ENCODE data around the gene PSMG4.

The PSMG4 gene

GRCh38 chr6:3258720-3259490 is at the start of gene PSMG4:
Gene PSMG4 (plus strand): TSS chr6:3258947. CDS start chr6:3259023, 76 bp downstream.
- DNase-seq (ENCODE audit: low read depth): peak; percentile 91

GRCh38 chr6:3209114-3210023 is 49.4 kb upstream of the PSMG4 start:
- peak; percentile 99 for DNase-seq (ENCODE audit: low read depth)

- no peak for DNase-seq (ENCODE audit: low read depth)
Measured at GRCh38 chr6:3210024-3210610, 48.6 kb upstream of the PSMG4 start.

GRCh38 chr6:3211681-3212080 is 47.1 kb upstream of the PSMG4 start:
- no peak for DNase-seq (ENCODE audit: low read depth)

- DNase-seq (ENCODE audit: low read depth): no peak
Measured at GRCh38 chr6:3212261-3212660, 46.5 kb upstream of the PSMG4 start.

GRCh38 chr6:3213334-3213695 is 45.4 kb upstream of the PSMG4 start:
- no peak for DNase-seq (ENCODE audit: low read depth)

- no peak for DNase-seq (ENCODE audit: low read depth)
Measured at GRCh38 chr6:3214898-3215297, 43.8 kb upstream of the PSMG4 start.

GRCh38 chr6:3217286-3217685 is 41.5 kb upstream of the PSMG4 start:
- DNase-seq (ENCODE audit: low read depth): no peak

GRCh38 chr6:3218266-3218665 is 40.5 kb upstream of the PSMG4 start:
- no peak for DNase-seq (ENCODE audit: low read depth)

- DNase-seq (ENCODE audit: low read depth): no peak
Measured at GRCh38 chr6:3220366-3220765, 38.4 kb upstream of the PSMG4 start.

GRCh38 chr6:3221578-3221977 is 37.2 kb upstream of the PSMG4 start:
- no peak for DNase-seq (ENCODE audit: low read depth)

GRCh38 chr6:3222506-3223038 is 36.2 kb upstream of the PSMG4 start:
- no peak for DNase-seq (ENCODE audit: low read depth)

GRCh38 chr6:3226042-3226441 is 32.7 kb upstream of the PSMG4 start:
- DNase-seq (ENCODE audit: low read depth): no peak

- peak; percentile 47 for DNase-seq (ENCODE audit: low read depth)
Measured at GRCh38 chr6:3226481-3227362, 32.0 kb upstream of the PSMG4 start.

- peak; percentile 24 for DNase-seq (ENCODE audit: low read depth)
Measured at GRCh38 chr6:3227363-3228045, 31.2 kb upstream of the PSMG4 start, which contains the start of gene TUBB2B. Gene TUBB2B (minus strand): TSS chr6:3227653. CDS start chr6:3227543, 110 bp downstream.

- no peak for DNase-seq (ENCODE audit: low read depth)
Measured at GRCh38 chr6:3228046-3228671, 30.6 kb upstream of the PSMG4 start.

- DNase-seq (ENCODE audit: low read depth): no peak
Measured at GRCh38 chr6:3228771-3229565, 29.8 kb upstream of the PSMG4 start.

GRCh38 chr6:3229566-3230178 is 29.1 kb upstream of the PSMG4 start:
- no peak for DNase-seq (ENCODE audit: low read depth)

- DNase-seq (ENCODE audit: low read depth): no peak
Measured at GRCh38 chr6:3230256-3230882, 28.4 kb upstream of the PSMG4 start.
